Hepatocyte (in vitro differentiated cells): ENCODE results near the gene TRAF3IP1. TPM values are rescaled to one million over a fixed set of nuclear protein-coding genes. Genes with fewer than 3 reads are reported as not detected.
"Not testable (repeated sequence)": the region's sequence is repeated elsewhere in the genome, so short reads cannot be mapped to it uniquely, and the experiment has no call there.

Experiments
- DNase-seq: peaks from one replicate; pipeline ENCODE4 v3.0.0-alpha.2; 2016; ENCODE audit warnings: low spot score
- H2AFZ ChIP-seq: fragments of 200-600 bp; sonication (generic); 2 replicates; pipeline ENCODE4 v1.6.0; 2016; ENCODE audit warnings: antibody characterized with exemption, mild to moderate bottlenecking
- H3K27ac ChIP-seq: fragments of 200-600 bp; sonication (generic); 2 replicates; pipeline ENCODE4 v1.5.1; 2016; ENCODE audit warnings: mild to moderate bottlenecking
- H3K27me3 ChIP-seq: fragments of 200-600 bp; sonication (generic); 2 replicates; pipeline ENCODE4 v1.6.1; 2016
- H3K36me3 ChIP-seq: fragments of 200-600 bp; sonication (generic); replicated peaks from 2 replicates; pipeline ENCODE4 v1.5.1; 2016; ENCODE audit warnings: low read depth; ENCODE audit not compliant: insufficient read depth
- H3K4me1 ChIP-seq: fragments of 200-600 bp; sonication (generic); 2 replicates; pipeline ENCODE4 v1.5.1; 2016; ENCODE audit warnings: mild to moderate bottlenecking, moderate library complexity; ENCODE audit not compliant: insufficient read depth
- H3K4me2 ChIP-seq: fragments of 200-600 bp; sonication (generic); 2 replicates; pipeline ENCODE4 v1.6.0; 2016
- H3K4me3 ChIP-seq: fragments of 200-600 bp; sonication (generic); 2 replicates; pipeline ENCODE4 v1.5.1; 2016; ENCODE audit warnings: mild to moderate bottlenecking
- H3K79me2 ChIP-seq: fragments of 200-600 bp; sonication (generic); 2 replicates; pipeline ENCODE4 v1.6.0; 2017; ENCODE audit warnings: mild to moderate bottlenecking
- H3K9me2 ChIP-seq: fragments of 200-600 bp; sonication (generic); replicated peaks from 2 replicates; pipeline ENCODE4 v1.6.0; 2017; ENCODE audit warnings: mild to moderate bottlenecking; ENCODE audit not compliant: insufficient read depth
- H3K9me3 ChIP-seq: fragments of 200-600 bp; sonication (generic); 2 replicates; pipeline ENCODE4 v1.5.1; 2016; ENCODE audit warnings: low read depth, mild to moderate bottlenecking
- H4K20me1 ChIP-seq: fragments of 200-600 bp; sonication (generic); 2 replicates; pipeline ENCODE4 v1.6.0; 2016; ENCODE audit warnings: mild to moderate bottlenecking; ENCODE audit not compliant: insufficient read depth, poor library complexity, severe bottlenecking
- EZH2 ChIP-seq: fragments of 200-600 bp; sonication (generic); IDR thresholded peaks from 2 replicates; pipeline ENCODE4 v1.6.1; 2016; ENCODE audit warnings: antibody characterized with exemption, mild to moderate bottlenecking, borderline replicate concordance
- EZH2phosphoT487 ChIP-seq: fragments of 200-600 bp; sonication (generic); IDR thresholded peaks from one replicate; pipeline ENCODE4 v1.6.1; 2018; ENCODE audit warnings: antibody characterized with exemption, mild to moderate bottlenecking, low read depth, moderate library complexity; ENCODE audit not compliant: unreplicated experiment, severe bottlenecking
- WGBS: methylation state at CpG from one replicate; pipeline ENCODE4 v1.1.6; 2016; ENCODE audit warnings: low lambda C conversion rate; ENCODE audit errors: missing lambda C conversion rate; 5-methylcytosine and 5-hydroxymethylcytosine counted together
- polyA plus RNA-seq: library from polyadenylated mRNA; unstranded; fragments of >200 nt; fragmentation: Nextera tagmentation; extraction: Ambion mirVana; gene quantifications from 2 replicates; pipeline ENCODE4 v1.2.1, GENCODE V29; 2016
- total RNA-seq: library from RNA; depleted of rRNA; stranded (reverse); fragments of >200 nt; gene quantifications from 2 replicates; pipeline ENCODE4 v1.2.3, GENCODE V29; 2014
- TF ChIP-seq, protein P1 (sequence below): fragments of 200-600 bp; sonication (generic); IDR thresholded peaks from 2 replicates; pipeline ENCODE4 v1.5.1; 2016; ENCODE audit warnings: antibody characterized with exemption, mild to moderate bottlenecking; ENCODE audit not compliant: poor library complexity

The TRAF3IP1 gene
- total and polyA plus RNA-seq, 2 experiments from 2014 or later = 9.0 to 9.1 TPM

- Histone ChIP-seq H3K27ac (no peak overlapping the region), H3K4me2 (no peak overlapping the region), H4K20me1 (peaks cover 41% of the 10 kb centered on the region), H3K4me1 (no peaks in the 10 kb centered on the region), H2AFZ (no peak overlapping the region), H3K36me3 (no peaks in the 10 kb centered on the region), H3K27me3 (no peaks in the 10 kb centered on the region), H3K9me3 (no peaks in the 10 kb centered on the region), H3K79me2 (peaks cover 85% of the 10 kb centered on the region), H3K9me2 (no peaks in the 10 kb centered on the region), H3K4me3 (no peak overlapping the region)
- DNase-seq = no peak
- TF ChIP-seq EZH2phosphoT487 (no peak), EZH2 (no peak)
- TF ChIP-seq, protein P1, sequence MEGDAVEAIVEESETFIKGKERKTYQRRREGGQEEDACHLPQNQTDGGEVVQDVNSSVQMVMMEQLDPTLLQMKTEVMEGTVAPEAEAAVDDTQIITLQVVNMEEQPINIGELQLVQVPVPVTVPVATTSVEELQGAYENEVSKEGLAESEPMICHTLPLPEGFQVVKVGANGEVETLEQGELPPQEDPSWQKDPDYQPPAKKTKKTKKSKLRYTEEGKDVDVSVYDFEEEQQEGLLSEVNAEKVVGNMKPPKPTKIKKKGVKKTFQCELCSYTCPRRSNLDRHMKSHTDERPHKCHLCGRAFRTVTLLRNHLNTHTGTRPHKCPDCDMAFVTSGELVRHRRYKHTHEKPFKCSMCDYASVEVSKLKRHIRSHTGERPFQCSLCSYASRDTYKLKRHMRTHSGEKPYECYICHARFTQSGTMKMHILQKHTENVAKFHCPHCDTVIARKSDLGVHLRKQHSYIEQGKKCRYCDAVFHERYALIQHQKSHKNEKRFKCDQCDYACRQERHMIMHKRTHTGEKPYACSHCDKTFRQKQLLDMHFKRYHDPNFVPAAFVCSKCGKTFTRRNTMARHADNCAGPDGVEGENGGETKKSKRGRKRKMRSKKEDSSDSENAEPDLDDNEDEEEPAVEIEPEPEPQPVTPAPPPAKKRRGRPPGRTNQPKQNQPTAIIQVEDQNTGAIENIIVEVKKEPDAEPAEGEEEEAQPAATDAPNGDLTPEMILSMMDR = no peak
- 90% methylated on average over 11 of the region's 11 CpGs for WGBS
Observed at GRCh38 chr2:238440767-238441166, 120.4 kb downstream of the TRAF3IP1 start.

DNA sequence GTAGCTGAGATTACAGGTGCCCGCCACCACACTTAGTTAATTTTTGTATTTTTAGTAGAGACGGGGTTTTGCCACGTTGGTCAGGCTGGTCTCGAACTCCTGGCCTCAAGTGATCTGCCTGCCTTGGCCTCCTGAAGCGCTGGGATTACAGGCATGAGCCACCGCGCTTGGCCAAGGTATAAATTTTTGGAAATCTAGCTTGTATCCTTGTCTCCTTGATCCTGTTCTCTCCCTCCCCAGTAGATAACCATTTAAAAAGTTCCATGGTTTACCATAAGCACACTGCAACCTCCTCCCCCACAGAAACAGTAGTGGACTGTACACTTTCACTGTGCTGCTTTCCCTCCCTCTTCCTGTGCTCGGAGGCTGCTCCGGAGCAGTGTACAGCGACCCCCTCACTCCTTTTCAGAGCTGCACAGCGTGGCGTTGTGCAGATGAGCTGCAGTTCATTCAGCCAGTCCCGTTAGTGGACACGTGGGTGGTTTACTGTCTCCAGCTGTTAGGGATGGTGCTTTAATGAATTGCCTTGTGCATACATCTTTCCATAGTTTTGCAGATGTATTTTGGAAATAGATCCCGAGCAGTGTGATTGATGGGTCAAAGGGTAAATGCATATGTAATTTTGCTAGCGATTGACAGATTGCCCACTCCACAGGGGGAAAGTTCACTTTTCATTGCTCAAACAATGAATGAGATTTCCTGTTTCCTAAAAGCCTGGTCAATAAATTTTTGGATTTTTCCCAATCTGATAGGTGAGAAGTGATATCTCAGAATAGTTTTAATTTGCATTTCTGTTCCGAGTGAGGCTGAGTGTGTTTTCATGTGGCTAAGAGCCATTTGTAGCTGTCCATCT is 121.2 kb downstream of the TRAF3IP1 start:
- no peak overlapping the region for H2AFZ ChIP-seq
- H3K4me1 ChIP-seq = no peaks in the 10 kb centered on the region
- no peaks in the 10 kb centered on the region for H3K36me3 ChIP-seq
- no peak overlapping the region for H3K4me3 ChIP-seq
- no peaks in the 10 kb centered on the region for H3K9me3 ChIP-seq
- H3K79me2 ChIP-seq = peaks cover 84% of the 10 kb centered on the region
- no peak overlapping the region for H3K4me2 ChIP-seq
- DNase-seq = no peak
- H3K9me2 ChIP-seq = no peaks in the 10 kb centered on the region
- H4K20me1 ChIP-seq = peaks cover 41% of the 10 kb centered on the region
- no peak for TF ChIP-seq EZH2
- no peaks in the 10 kb centered on the region for H3K27me3 ChIP-seq
- WGBS = 84% methylated on average over 17 of the region's 17 CpGs
- H3K27ac ChIP-seq = no peak overlapping the region

DNA sequence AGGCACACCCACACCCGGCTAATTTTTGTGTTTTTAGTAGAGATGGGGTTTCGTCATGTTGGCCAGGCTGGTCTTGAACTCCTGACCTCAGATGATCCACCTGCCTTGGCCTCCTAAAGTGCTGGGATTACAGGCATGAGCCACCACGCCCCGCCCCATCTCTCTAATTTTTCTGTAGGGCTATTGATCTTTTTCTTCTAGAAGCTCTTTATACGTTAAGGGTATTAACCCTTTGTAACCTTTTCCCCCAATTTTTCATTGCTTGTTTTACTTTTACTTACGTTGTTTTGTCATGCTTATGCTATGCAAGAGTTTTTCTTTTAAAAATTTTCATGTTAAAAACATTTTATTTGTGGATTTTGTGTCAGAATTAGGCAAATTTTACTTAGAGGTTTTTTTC is 121.9 kb downstream of the TRAF3IP1 start:
- not testable (repeated sequence) for H2AFZ ChIP-seq, H3K27me3 ChIP-seq, H3K4me3 ChIP-seq, H3K9me2 ChIP-seq, H3K36me3 ChIP-seq, DNase-seq, H3K4me1 ChIP-seq, H3K27ac ChIP-seq, H3K4me2 ChIP-seq, H3K9me3 ChIP-seq
- Histone ChIP-seq H3K79me2 (peaks cover 77% of the 10 kb centered on the region), H4K20me1 (peaks cover 41% of the 10 kb centered on the region)
- WGBS = 81% methylated on average over 6 of the region's 6 CpGs

DNA sequence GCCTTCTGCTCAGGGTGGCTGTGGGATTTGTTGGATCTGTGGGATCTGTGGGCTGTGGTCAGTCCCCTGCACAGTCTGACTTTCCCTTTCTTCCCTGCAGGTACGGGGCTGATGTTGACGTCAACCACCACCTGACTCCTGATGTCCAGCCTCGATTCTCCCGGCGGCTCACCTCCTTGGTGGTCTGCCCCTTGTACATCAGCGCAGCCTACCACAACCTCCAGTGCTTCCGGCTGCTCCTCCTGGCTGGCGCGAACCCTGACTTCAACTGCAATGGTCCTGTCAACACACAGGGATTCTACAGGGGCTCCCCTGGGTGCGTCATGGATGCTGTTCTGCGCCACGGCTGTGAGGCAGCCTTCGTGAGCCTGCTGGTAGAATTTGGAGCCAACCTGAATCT is 123.9 kb downstream of the TRAF3IP1 start:
- 91% methylated on average over 13 of the region's 13 CpGs for WGBS
- no peaks in the 10 kb centered on the region for H3K9me2 ChIP-seq

More for the DNA sequence above, 123.9 kb downstream of the TRAF3IP1 start:
- H3K9me3 ChIP-seq = no peaks in the 10 kb centered on the region
- H3K79me2 ChIP-seq = peaks cover 58% of the 10 kb centered on the region
- H2AFZ ChIP-seq = no peak overlapping the region
- no peak overlapping the region for H3K27ac ChIP-seq
- H4K20me1 ChIP-seq = peaks cover 38% of the 10 kb centered on the region
- no peaks in the 10 kb centered on the region for H3K27me3 ChIP-seq
- H3K36me3 ChIP-seq = no peaks in the 10 kb centered on the region
- DNase-seq = no peak
- H3K4me1 ChIP-seq = no peaks in the 10 kb centered on the region
- no peak overlapping the region for H3K4me3 ChIP-seq
- no peak overlapping the region for H3K4me2 ChIP-seq
- TF ChIP-seq EZH2 (no peak), EZH2phosphoT487 (no peak)
- TF ChIP-seq, protein P1 = no peak
